Astrocyte of the hippocampus (primary cell): ENCODE measurements around the gene TMEM79.

Experiments used
- DNase-seq: peaks from one replicate; pipeline ENCODE4 v3.0.0; 2011; ENCODE audit warnings: low read depth, low spot score

Gene TMEM79

GRCh38 chr1:156263288-156263655, 20.9 kb upstream of the TMEM79 start:
- DNase-seq: no peak

- no peak for DNase-seq
Measured at GRCh38 chr1:156266051-156266450, 18.1 kb upstream of the TMEM79 start.

GRCh38 chr1:156268336-156268735, 15.8 kb upstream of the TMEM79 start:
- DNase-seq: peak; percentile 31

GRCh38 chr1:156270314-156270713, 13.8 kb upstream of the TMEM79 start:
- DNase-seq: no peak

- DNase-seq: no peak
Measured at GRCh38 chr1:156276532-156276931, 7.6 kb upstream of the TMEM79 start.

- no peak for DNase-seq
Measured at GRCh38 chr1:156276966-156277381, 7.2 kb upstream of the TMEM79 start.

- no peak for DNase-seq
Measured at GRCh38 chr1:156279837-156280236, 4.3 kb upstream of the TMEM79 start.

GRCh38 chr1:156281281-156281680, 2.8 kb upstream of the TMEM79 start:
- DNase-seq: peak; percentile 52

- peak; percentile 36 for DNase-seq
Measured at GRCh38 chr1:156281693-156282478, 2.2 kb upstream of the TMEM79 start.

- peak; percentile 99 for DNase-seq
Measured at GRCh38 chr1:156282479-156283222, 1.5 kb upstream of the TMEM79 start, which contains the start of gene SMG5. Gene SMG5, minus strand, starts transcription at chr1:156282825. Its CDS starts 145 bp downstream, at chr1:156282680.

- DNase-seq: no peak
Measured at GRCh38 chr1:156283521-156283920, 604 bp upstream of the TMEM79 start.

GRCh38 chr1:156284757-156285156, 632 bp downstream of the TMEM79 start:
- DNase-seq: no peak

GRCh38 chr1:156285437-156285836, 1.3 kb downstream of the TMEM79 start:
- DNase-seq: no peak

- DNase-seq: no peak
Measured at GRCh38 chr1:156286061-156286460, 1.9 kb downstream of the TMEM79 start.

- DNase-seq: no peak
Measured at GRCh38 chr1:156289857-156290256, 5.7 kb downstream of the TMEM79 start.

GRCh38 chr1:156291226-156292061, 7.3 kb downstream of the TMEM79 start:
- peak; percentile 92 for DNase-seq

- DNase-seq: no peak
Measured at GRCh38 chr1:156293098-156293434, 8.9 kb downstream of the TMEM79 start.

GRCh38 chr1:156293895-156294294, 9.8 kb downstream of the TMEM79 start:
- DNase-seq: no peak

GRCh38 chr1:156295391-156295947, 11.3 kb downstream of the TMEM79 start, which contains the start of gene GLMP:
Gene GLMP, minus strand, starts transcription at chr1:156295679. Its CDS starts 34 bp downstream, at chr1:156295645.
- peak; percentile 79 for DNase-seq

- no peak for DNase-seq
Measured at GRCh38 chr1:156298852-156299357, 14.8 kb downstream of the TMEM79 start, which contains the start of gene VHLL. Gene VHLL, minus strand, starts transcription at chr1:156299307. Its CDS starts 118 bp downstream, at chr1:156299189.

GRCh38 chr1:156303241-156303640, 19.1 kb downstream of the TMEM79 start:
- DNase-seq: no peak
